Measurements from ENCODE around the gene CITED2.
A peak's percentile ranks its signal among the peaks of the same experiment; 100 is the strongest.

CITED2 gene

GRCh38 chr6:139337001-139337400, 37.4 kb downstream of the CITED2 start:
- DNase-seq (ENCODE audit: low read depth) = no peak
- no peak overlapping the region for H3K4me3 ChIP-seq (ENCODE audit: low read depth, low read length)
- no peak for TF ChIP-seq CTCF (IDR thresholded peaks at IDR 0.05; ENCODE audit: low read depth, low read length, missing control alignments)
- in situ Hi-C loops (cut with HindIII; ENCODE audit: low sequenced_read_pairs) = no loop called here

GRCh38 chr6:139336488-139336887, 38.0 kb downstream of the CITED2 start:
- in situ Hi-C loops (cut with HindIII; ENCODE audit: low sequenced_read_pairs) = no loop called here
- no peak overlapping the region for H3K4me3 ChIP-seq (ENCODE audit: low read depth, low read length)
- DNase-seq (ENCODE audit: low read depth) = peak; percentile 49
- TF ChIP-seq CTCF (IDR thresholded peaks at IDR 0.05; ENCODE audit: low read depth, low read length, missing control alignments) = no peak

- no peak for DNase-seq (ENCODE audit: low read depth)
- in situ Hi-C loops (cut with HindIII; ENCODE audit: low sequenced_read_pairs) = no loop called here
- no peak for TF ChIP-seq CTCF (IDR thresholded peaks at IDR 0.05; ENCODE audit: low read depth, low read length, missing control alignments)
- no peak overlapping the region for H3K4me3 ChIP-seq (ENCODE audit: low read depth, low read length)
Observed at GRCh38 chr6:139335447-139336210, 38.8 kb downstream of the CITED2 start.

- no peak for TF ChIP-seq CTCF (IDR thresholded peaks at IDR 0.05; ENCODE audit: low read depth, low read length, missing control alignments)
- DNase-seq (ENCODE audit: low read depth) = peak; percentile 89
- in situ Hi-C loops (cut with HindIII; ENCODE audit: low sequenced_read_pairs) = no loop called here
- H3K4me3 ChIP-seq (ENCODE audit: low read depth, low read length) = no peak overlapping the region
Observed at GRCh38 chr6:139334806-139335446, 39.5 kb downstream of the CITED2 start.

GRCh38 chr6:139330826-139331500, 43.5 kb downstream of the CITED2 start:
- no peak overlapping the region for H3K4me3 ChIP-seq (ENCODE audit: low read depth, low read length)
- no peak for DNase-seq (ENCODE audit: low read depth)
- in situ Hi-C loops (cut with HindIII; ENCODE audit: low sequenced_read_pairs) = no loop called here
- TF ChIP-seq CTCF (IDR thresholded peaks at IDR 0.05; ENCODE audit: low read depth, low read length, missing control alignments) = no peak

GRCh38 chr6:139330306-139330705, 44.1 kb downstream of the CITED2 start:
- in situ Hi-C loops (cut with HindIII; ENCODE audit: low sequenced_read_pairs) = no loop called here
- H3K4me3 ChIP-seq (ENCODE audit: low read depth, low read length) = no peak overlapping the region
- TF ChIP-seq CTCF (IDR thresholded peaks at IDR 0.05; ENCODE audit: low read depth, low read length, missing control alignments) = no peak

More at GRCh38 chr6:139330306-139330705, 44.1 kb downstream of the CITED2 start:
- DNase-seq (ENCODE audit: low read depth) = no peak
